ENCODE results near the gene DPP6. TPM values are rescaled to one million over a fixed set of nuclear protein-coding genes. Genes with fewer than 3 reads are reported as not detected.

Gene DPP6
- total RNA-seq, 1 experiment from 2014 or later, result not detected

DNA sequence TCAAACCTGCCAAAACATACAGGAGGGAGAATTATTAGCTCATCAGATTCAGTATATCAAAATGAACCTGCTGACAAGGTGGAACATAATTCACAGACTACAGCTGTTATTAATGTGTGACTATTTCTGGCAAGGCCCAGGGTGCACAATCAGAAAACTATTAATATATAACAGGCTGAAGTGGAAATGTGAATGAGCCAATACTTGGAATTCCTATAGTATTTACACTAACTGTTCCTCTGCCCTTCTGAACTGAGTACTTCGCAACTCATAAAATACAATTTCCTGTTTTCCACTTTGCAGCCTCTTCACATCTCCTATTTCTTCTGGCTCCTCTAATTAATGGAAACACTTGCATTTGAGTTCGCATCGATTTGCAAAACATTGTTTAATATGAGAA is 330.8 kb downstream of the DPP6 start (continued):
- TF ChIP-seq FOXJ3 (CRISPR knock-in tag; IDR thresholded peaks at IDR 0.05; ENCODE audit: borderline replicate concordance), result no peak

DNA sequence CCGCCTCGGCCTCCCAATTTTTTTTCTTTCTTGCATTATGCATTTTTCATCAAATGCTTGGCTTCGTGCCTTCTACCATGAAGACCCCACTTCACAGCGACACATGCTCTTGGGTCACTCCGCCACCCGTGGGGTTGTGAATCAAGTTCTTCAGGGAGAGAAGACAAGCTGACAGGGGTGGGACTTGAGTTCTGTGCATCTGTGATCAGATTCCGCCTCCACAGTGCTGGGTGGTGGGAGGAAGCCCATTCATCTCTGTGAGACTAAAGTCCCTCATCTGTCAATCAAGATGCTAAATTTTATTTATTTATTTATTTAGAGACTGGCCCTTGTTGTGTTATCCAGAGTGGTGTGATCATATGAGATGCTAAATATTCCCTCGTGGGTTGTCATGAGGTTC is 333.0 kb downstream of the DPP6 start:
- CTCF ChIA-PET, result no interaction called here
- peaks cover 14% of the 10 kb centered on the region for H3K27me3 Mint-ChIP-seq (ENCODE audit: low read depth)
- no peaks in the 10 kb centered on the region for H3K4me1 Mint-ChIP-seq
- H3K4me3 Mint-ChIP-seq, result no peak overlapping the region
- TF ChIP-seq, protein P1, sequence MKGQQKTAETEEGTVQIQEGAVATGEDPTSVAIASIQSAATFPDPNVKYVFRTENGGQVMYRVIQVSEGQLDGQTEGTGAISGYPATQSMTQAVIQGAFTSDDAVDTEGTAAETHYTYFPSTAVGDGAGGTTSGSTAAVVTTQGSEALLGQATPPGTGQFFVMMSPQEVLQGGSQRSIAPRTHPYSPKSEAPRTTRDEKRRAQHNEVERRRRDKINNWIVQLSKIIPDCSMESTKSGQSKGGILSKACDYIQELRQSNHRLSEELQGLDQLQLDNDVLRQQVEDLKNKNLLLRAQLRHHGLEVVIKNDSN (CRISPR knock-in tag; IDR thresholded peaks at IDR 0.05), result no peak
- TF ChIP-seq GRHL2 (CRISPR knock-in tag; IDR thresholded peaks at IDR 0.05; ENCODE audit: insufficient replicate concordance, severe bottlenecking) (no peak), SOX15 (CRISPR knock-in tag; IDR thresholded peaks at IDR 0.05) (no peak), SMAD3 (CRISPR knock-in tag; IDR thresholded peaks at IDR 0.05; ENCODE audit: borderline replicate concordance) (no peak), FOXK1 (CRISPR knock-in tag; IDR thresholded peaks at IDR 0.05) (no peak), KAT7 (CRISPR knock-in tag; IDR thresholded peaks at IDR 0.05; ENCODE audit: borderline replicate concordance) (no peak), ZNF416 (CRISPR knock-in tag; IDR thresholded peaks at IDR 0.05) (no peak), ESRRA (CRISPR knock-in tag; IDR thresholded peaks at IDR 0.05; ENCODE audit: borderline replicate concordance) (no peak), NFE2L1 (CRISPR knock-in tag; IDR thresholded peaks at IDR 0.05) (no peak), JAZF1 (CRISPR knock-in tag; IDR thresholded peaks at IDR 0.05) (no peak), CBFB (CRISPR knock-in tag; IDR thresholded peaks at IDR 0.05; ENCODE audit: low read depth) (no peak)
- TF ChIP-seq, protein P2, sequence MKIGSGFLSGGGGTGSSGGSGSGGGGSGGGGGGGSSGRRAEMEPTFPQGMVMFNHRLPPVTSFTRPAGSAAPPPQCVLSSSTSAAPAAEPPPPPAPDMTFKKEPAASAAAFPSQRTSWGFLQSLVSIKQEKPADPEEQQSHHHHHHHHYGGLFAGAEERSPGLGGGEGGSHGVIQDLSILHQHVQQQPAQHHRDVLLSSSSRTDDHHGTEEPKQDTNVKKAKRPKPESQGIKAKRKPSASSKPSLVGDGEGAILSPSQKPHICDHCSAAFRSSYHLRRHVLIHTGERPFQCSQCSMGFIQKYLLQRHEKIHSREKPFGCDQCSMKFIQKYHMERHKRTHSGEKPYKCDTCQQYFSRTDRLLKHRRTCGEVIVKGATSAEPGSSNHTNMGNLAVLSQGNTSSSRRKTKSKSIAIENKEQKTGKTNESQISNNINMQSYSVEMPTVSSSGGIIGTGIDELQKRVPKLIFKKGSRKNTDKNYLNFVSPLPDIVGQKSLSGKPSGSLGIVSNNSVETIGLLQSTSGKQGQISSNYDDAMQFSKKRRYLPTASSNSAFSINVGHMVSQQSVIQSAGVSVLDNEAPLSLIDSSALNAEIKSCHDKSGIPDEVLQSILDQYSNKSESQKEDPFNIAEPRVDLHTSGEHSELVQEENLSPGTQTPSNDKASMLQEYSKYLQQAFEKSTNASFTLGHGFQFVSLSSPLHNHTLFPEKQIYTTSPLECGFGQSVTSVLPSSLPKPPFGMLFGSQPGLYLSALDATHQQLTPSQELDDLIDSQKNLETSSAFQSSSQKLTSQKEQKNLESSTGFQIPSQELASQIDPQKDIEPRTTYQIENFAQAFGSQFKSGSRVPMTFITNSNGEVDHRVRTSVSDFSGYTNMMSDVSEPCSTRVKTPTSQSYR (CRISPR knock-in tag; IDR thresholded peaks at IDR 0.05), result no peak
- TF ChIP-seq, protein P3, sequence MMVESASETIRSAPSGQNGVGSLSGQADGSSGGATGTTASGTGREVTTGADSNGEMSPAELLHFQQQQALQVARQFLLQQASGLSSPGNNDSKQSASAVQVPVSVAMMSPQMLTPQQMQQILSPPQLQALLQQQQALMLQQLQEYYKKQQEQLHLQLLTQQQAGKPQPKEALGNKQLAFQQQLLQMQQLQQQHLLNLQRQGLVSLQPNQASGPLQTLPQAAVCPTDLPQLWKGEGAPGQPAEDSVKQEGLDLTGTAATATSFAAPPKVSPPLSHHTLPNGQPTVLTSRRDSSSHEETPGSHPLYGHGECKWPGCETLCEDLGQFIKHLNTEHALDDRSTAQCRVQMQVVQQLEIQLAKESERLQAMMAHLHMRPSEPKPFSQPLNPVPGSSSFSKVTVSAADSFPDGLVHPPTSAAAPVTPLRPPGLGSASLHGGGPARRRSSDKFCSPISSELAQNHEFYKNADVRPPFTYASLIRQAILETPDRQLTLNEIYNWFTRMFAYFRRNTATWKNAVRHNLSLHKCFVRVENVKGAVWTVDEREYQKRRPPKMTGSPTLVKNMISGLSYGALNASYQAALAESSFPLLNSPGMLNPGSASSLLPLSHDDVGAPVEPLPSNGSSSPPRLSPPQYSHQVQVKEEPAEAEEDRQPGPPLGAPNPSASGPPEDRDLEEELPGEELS (CRISPR knock-in tag; IDR thresholded peaks at IDR 0.05), result no peak
- TF ChIP-seq, protein P4, sequence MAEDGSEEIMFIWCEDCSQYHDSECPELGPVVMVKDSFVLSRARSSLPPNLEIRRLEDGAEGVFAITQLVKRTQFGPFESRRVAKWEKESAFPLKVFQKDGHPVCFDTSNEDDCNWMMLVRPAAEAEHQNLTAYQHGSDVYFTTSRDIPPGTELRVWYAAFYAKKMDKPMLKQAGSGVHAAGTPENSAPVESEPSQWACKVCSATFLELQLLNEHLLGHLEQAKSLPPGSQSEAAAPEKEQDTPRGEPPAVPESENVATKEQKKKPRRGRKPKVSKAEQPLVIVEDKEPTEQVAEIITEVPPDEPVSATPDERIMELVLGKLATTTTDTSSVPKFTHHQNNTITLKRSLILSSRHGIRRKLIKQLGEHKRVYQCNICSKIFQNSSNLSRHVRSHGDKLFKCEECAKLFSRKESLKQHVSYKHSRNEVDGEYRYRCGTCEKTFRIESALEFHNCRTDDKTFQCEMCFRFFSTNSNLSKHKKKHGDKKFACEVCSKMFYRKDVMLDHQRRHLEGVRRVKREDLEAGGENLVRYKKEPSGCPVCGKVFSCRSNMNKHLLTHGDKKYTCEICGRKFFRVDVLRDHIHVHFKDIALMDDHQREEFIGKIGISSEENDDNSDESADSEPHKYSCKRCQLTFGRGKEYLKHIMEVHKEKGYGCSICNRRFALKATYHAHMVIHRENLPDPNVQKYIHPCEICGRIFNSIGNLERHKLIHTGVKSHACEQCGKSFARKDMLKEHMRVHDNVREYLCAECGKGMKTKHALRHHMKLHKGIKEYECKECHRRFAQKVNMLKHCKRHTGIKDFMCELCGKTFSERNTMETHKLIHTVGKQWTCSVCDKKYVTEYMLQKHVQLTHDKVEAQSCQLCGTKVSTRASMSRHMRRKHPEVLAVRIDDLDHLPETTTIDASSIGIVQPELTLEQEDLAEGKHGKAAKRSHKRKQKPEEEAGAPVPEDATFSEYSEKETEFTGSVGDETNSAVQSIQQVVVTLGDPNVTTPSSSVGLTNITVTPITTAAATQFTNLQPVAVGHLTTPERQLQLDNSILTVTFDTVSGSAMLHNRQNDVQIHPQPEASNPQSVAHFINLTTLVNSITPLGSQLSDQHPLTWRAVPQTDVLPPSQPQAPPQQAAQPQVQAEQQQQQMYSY (CRISPR knock-in tag; IDR thresholded peaks at IDR 0.05), result no peak
- TF ChIP-seq, protein P5, sequence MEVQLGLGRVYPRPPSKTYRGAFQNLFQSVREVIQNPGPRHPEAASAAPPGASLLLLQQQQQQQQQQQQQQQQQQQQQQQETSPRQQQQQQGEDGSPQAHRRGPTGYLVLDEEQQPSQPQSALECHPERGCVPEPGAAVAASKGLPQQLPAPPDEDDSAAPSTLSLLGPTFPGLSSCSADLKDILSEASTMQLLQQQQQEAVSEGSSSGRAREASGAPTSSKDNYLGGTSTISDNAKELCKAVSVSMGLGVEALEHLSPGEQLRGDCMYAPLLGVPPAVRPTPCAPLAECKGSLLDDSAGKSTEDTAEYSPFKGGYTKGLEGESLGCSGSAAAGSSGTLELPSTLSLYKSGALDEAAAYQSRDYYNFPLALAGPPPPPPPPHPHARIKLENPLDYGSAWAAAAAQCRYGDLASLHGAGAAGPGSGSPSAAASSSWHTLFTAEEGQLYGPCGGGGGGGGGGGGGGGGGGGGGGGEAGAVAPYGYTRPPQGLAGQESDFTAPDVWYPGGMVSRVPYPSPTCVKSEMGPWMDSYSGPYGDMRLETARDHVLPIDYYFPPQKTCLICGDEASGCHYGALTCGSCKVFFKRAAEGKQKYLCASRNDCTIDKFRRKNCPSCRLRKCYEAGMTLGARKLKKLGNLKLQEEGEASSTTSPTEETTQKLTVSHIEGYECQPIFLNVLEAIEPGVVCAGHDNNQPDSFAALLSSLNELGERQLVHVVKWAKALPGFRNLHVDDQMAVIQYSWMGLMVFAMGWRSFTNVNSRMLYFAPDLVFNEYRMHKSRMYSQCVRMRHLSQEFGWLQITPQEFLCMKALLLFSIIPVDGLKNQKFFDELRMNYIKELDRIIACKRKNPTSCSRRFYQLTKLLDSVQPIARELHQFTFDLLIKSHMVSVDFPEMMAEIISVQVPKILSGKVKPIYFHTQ (CRISPR knock-in tag; IDR thresholded peaks at IDR 0.05), result no peak
- ATAC-seq (no peak), DNase-seq (ENCODE audit: low spot score) (no peak)
- no peak overlapping the region for H3K27ac Mint-ChIP-seq
- peaks cover 84% of the 10 kb centered on the region for H3K9me3 Mint-ChIP-seq
- POLR2A ChIA-PET, result no interaction called here
- H3K36me3 Mint-ChIP-seq, result peaks cover 80% of the 10 kb centered on the region
